Calu3 (cell line): ENCODE measurements around the gene TESK2. TPM values are rescaled to one million over a fixed set of nuclear protein-coding genes. Genes with fewer than 3 reads are reported as not detected.

Experiments
- BruUV-seq: library from RNA; stranded (reverse); fragments of 400-500 nt; replicated peaks from 2 replicates; lab custom pipeline; 2021; lab: Mats Ljungman, UMichigan
- CTCF ChIA-PET: fragments of 300-600 bp; sonication (Branson Sonifier 250); formaldehyde crosslinking; loops from one replicate; lab custom pipeline; 2022; ENCODE audit warnings: antibody characterized with exemption; lab: Charles Lee
- DNase-seq: peaks from one replicate; pipeline ENCODE4 v3.0.0; 2022
- H3K27ac Mint-ChIP-seq: one replicate; pipeline ENCODE4 v1.8.0; 2022; ENCODE audit warnings: mixed read lengths; ENCODE audit not compliant: unreplicated experiment
- H3K27me3 Mint-ChIP-seq: one replicate; pipeline ENCODE4 v1.8.0; 2022; ENCODE audit warnings: mixed read lengths; ENCODE audit not compliant: unreplicated experiment
- H3K36me3 Mint-ChIP-seq: one replicate; pipeline ENCODE4 v1.8.0; 2022; ENCODE audit warnings: mild to moderate bottlenecking, moderate library complexity, mixed read lengths; ENCODE audit not compliant: insufficient read depth, unreplicated experiment
- H3K4me1 Mint-ChIP-seq: one replicate; pipeline ENCODE4 v1.8.0; 2022; ENCODE audit warnings: mild to moderate bottlenecking, low read depth, mixed read lengths; ENCODE audit not compliant: unreplicated experiment
- H3K4me3 Mint-ChIP-seq: one replicate; pipeline ENCODE4 v1.8.0; 2022; ENCODE audit warnings: mild to moderate bottlenecking, low read depth, moderate library complexity, mixed read lengths; ENCODE audit not compliant: unreplicated experiment
- H3K9me3 Mint-ChIP-seq: one replicate; pipeline ENCODE4 v1.8.0; 2022; ENCODE audit warnings: low read depth, mixed read lengths; ENCODE audit not compliant: unreplicated experiment
- intact Hi-C: fragments of 100-400 bp; cut with micrococcal nuclease; formaldehyde crosslinking; loops from one replicate; pipeline ENCODE4 v1.10.0; 2022; ENCODE audit not compliant: unreplicated experiment
- total RNA-seq: library from RNA; stranded (reverse); gene quantifications from 2 replicates; pipeline ENCODE4 v1.2.3, GENCODE V29; 2022
- TF ChIP-seq, protein P1 (sequence below): fragments of 200-600 bp; IDR thresholded peaks from one replicate; pipeline ENCODE4 v1.8.0; 2022; ENCODE audit warnings: antibody characterized with exemption; ENCODE audit not compliant: unreplicated experiment

The TESK2 gene
- total RNA-seq, 1 experiment from 2014 or later, result 2.3 TPM

DNA sequence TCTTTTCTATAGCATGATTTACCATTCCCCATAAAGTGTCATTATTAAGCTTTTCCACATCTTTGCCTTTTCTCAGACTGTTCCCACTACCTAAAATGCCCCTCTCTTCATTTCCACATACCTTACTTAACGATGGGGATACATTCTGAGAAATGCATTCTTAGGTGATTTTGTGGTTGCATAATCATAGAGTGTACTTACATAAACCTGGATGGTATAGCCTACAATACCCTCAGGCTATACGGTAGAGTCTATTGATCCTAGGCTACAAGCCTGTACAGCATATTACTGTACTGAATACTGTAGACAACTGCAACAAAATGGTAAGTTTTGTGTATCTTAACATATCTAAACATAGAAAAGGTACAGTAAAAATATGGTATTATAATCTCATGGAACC is 95.9 kb downstream of the TESK2 start:
- no peaks in the 10 kb centered on the region for H3K27me3 Mint-ChIP-seq
- CTCF ChIA-PET, result interaction anchor here (0.6 kb wide), 1 partner anchor 605 kb away, joined by 3 read pairs; no protein-coding TSS in a partner anchor
- TF ChIP-seq, protein P1, sequence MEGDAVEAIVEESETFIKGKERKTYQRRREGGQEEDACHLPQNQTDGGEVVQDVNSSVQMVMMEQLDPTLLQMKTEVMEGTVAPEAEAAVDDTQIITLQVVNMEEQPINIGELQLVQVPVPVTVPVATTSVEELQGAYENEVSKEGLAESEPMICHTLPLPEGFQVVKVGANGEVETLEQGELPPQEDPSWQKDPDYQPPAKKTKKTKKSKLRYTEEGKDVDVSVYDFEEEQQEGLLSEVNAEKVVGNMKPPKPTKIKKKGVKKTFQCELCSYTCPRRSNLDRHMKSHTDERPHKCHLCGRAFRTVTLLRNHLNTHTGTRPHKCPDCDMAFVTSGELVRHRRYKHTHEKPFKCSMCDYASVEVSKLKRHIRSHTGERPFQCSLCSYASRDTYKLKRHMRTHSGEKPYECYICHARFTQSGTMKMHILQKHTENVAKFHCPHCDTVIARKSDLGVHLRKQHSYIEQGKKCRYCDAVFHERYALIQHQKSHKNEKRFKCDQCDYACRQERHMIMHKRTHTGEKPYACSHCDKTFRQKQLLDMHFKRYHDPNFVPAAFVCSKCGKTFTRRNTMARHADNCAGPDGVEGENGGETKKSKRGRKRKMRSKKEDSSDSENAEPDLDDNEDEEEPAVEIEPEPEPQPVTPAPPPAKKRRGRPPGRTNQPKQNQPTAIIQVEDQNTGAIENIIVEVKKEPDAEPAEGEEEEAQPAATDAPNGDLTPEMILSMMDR, result no peak
- no peak overlapping the region for H3K27ac Mint-ChIP-seq
- DNase-seq, result no peak
- intact Hi-C loops, result no loop called here
- no TSS peak for BruUV-seq
- no peaks in the 10 kb centered on the region for H3K9me3 Mint-ChIP-seq
- no peaks in the 10 kb centered on the region for H3K36me3 Mint-ChIP-seq
- no peak overlapping the region for H3K4me3 Mint-ChIP-seq
- H3K4me1 Mint-ChIP-seq, result no peaks in the 10 kb centered on the region

DNA sequence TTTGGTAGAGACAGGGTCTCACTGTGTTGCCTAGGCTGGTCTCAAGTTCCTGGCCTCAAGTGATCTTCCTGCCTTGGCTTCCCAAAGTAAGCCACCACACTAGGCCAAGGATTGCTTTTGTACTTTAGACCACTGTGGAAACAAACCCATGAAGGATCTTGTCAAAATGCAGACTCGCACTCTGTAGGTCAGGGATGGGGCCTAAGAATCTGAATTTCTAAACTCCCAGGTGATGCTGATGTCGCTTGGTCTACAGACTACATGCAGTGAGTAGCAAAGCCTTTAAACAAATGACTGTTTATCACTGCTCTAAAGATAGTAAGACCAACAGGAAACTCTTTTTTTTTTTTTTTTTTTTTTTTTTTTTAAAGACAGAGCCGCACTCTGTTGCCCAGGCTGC is 96.6 kb downstream of the TESK2 start:
- DNase-seq, result no peak
- no peak overlapping the region for H3K4me3 Mint-ChIP-seq
- CTCF ChIA-PET, result interaction anchor here (0.6 to 0.7 kb wide), 2 partner anchors 571 to 604 kb away, joined by 3 to 5 read pairs; no protein-coding TSS in a partner anchor
- no peaks in the 10 kb centered on the region for H3K36me3 Mint-ChIP-seq
- H3K4me1 Mint-ChIP-seq, result no peaks in the 10 kb centered on the region
- TF ChIP-seq, protein P1, result no peak
- intact Hi-C loops, result no loop called here
- no TSS peak for BruUV-seq
- H3K27ac Mint-ChIP-seq, result no peak overlapping the region
- no peaks in the 10 kb centered on the region for H3K9me3 Mint-ChIP-seq
- no peaks in the 10 kb centered on the region for H3K27me3 Mint-ChIP-seq

DNA sequence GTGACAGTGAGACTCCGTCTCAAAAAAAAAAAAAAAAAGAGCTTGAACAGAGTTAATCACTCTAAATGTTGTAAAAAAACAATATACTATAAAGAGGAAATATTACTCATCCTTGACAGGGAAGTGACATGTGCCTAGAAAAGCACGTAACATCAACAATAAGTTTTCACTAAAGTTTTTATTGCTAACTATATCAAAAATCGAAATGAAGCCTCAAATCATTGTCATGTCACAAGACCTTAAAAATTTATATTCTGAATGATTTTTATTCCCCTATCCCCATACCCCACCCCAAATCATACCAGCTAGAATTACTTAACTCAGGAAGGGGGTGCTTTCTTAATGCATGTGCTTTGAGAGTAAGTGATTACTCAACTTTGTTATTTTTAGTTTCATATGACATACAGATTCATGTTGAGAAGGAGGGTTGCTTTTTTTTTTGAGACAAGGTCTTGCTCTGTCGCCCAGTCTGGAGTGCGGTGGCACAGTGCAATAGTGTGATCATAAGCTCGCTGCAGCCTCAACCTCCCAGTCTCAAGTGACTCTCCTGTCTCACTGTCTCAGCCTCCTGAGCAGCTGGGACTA is 97.2 kb downstream of the TESK2 start:
- CTCF ChIA-PET, result interaction anchor here (0.7 kb wide), 2 partner anchors 13 to 571 kb away, joined by 3 to 5 read pairs; no protein-coding TSS in a partner anchor
- H3K4me1 Mint-ChIP-seq, result no peaks in the 10 kb centered on the region
- no peaks in the 10 kb centered on the region for H3K27me3 Mint-ChIP-seq
- no peaks in the 10 kb centered on the region for H3K36me3 Mint-ChIP-seq
- DNase-seq, result no peak
- TF ChIP-seq, protein P1, result no peak
- no peak overlapping the region for H3K27ac Mint-ChIP-seq
- intact Hi-C loops, result no loop called here
- no peaks in the 10 kb centered on the region for H3K9me3 Mint-ChIP-seq
- H3K4me3 Mint-ChIP-seq, result no peak overlapping the region
- BruUV-seq, result no TSS peak

DNA sequence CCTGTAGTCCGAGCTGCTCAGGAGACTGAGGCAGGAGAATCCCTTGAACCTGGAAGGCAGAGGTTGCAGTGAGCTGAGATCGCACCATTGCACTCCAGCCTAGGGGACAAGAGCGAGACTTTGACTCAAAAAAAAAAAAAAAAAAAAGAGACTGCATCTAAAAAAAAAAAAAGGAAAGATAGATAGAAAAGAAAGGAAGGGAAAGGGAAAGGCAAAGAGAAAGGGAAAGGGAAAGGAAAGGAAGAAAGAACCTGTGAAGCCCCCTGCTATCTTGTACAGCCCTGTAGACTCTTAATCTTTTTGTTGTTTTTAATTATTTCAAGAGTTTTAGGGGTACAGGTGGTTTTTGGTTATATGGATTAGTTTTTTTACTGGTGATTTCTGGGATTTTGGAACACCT is 104.7 kb downstream of the TESK2 start:
- Mint-ChIP-seq H3K4me3 (no peak overlapping the region), H3K9me3 (no peaks in the 10 kb centered on the region), H3K36me3 (no peaks in the 10 kb centered on the region), H3K4me1 (no peaks in the 10 kb centered on the region), H3K27me3 (no peaks in the 10 kb centered on the region), H3K27ac (no peak overlapping the region)
- intact Hi-C loops, result no loop called here
- TF ChIP-seq, protein P1, result no peak
- DNase-seq, result no peak
- no TSS peak for BruUV-seq
- CTCF ChIA-PET, result no interaction called here
